Hematopoietic multipotent progenitor cell (in vitro differentiated cells): ENCODE data around the gene KRTAP22-1. TPM values are rescaled to one million over a fixed set of nuclear protein-coding genes. Genes with fewer than 3 reads are reported as not detected.

Experiments used
- DNase-seq, 3 donors: peaks; one replicate each; pipeline ENCODE4 v3.0.0-alpha.2; 2011 to 2015; ENCODE audit warnings: low read depth in 2 of 3, low spot score in 2 of 3
- total RNA-seq: library from RNA; depleted of rRNA; stranded (reverse); fragments of >200 nt; gene quantifications from one replicate; pipeline ENCODE4 v1.2.3, GENCODE V29; 2012

Gene KRTAP22-1
- not detected for total RNA-seq

GRCh38 chr21:30600787-30601186 lies at the start of gene KRTAP22-1:
KRTAP22-1 (plus strand) TSS chr21:30601087.
- DNase-seq, result no peak

GRCh38 chr21:30552782-30553181 lies 48.1 kb upstream of the KRTAP22-1 start:
- DNase-seq, result no peak

- no peak for DNase-seq
These were observed 45.8 kb upstream of the KRTAP22-1 start for GRCh38 chr21:30555095-30555494.

GRCh38 chr21:30561264-30561895 lies 39.5 kb upstream of the KRTAP22-1 start, which contains the start of gene KRTAP19-7:
KRTAP19-7 (minus strand) TSS chr21:30561314; CDS start chr21:30561289, 25 bp downstream.
- DNase-seq, result no peak

- no peak for DNase-seq
These were observed 38.9 kb upstream of the KRTAP22-1 start for GRCh38 chr21:30561957-30562356.

GRCh38 chr21:30563072-30563471 lies 37.8 kb upstream of the KRTAP22-1 start:
- DNase-seq, result no peak

- DNase-seq, result no peak
These were observed 37.3 kb upstream of the KRTAP22-1 start for GRCh38 chr21:30563630-30564029.

- no peak for DNase-seq
These were observed 33.3 kb upstream of the KRTAP22-1 start for GRCh38 chr21:30567617-30568016.

- no peak for DNase-seq
These were observed 23.1 kb upstream of the KRTAP22-1 start for GRCh38 chr21:30577766-30578165.

GRCh38 chr21:30579346-30579745 lies 21.5 kb upstream of the KRTAP22-1 start:
- DNase-seq, result no peak

- DNase-seq, result no peak
These were observed 20.8 kb upstream of the KRTAP22-1 start for GRCh38 chr21:30580132-30580531.

- no peak for DNase-seq
These were observed 18.0 kb upstream of the KRTAP22-1 start for GRCh38 chr21:30582870-30583269.

GRCh38 chr21:30590297-30590696 lies 10.6 kb upstream of the KRTAP22-1 start, which contains the start of gene KRTAP22-2:
KRTAP22-2 (minus strand) TSS chr21:30590397.
- no peak for DNase-seq

- no peak for DNase-seq
These were observed 8.7 kb upstream of the KRTAP22-1 start, which contains the start of gene KRTAP6-3 for GRCh38 chr21:30592140-30592539. KRTAP6-3 (plus strand) TSS chr21:30592440; CDS start chr21:30592446, 6 bp downstream.

- DNase-seq, result no peak
These were observed 2.1 kb upstream of the KRTAP22-1 start, which contains the start of gene KRTAP6-2 for GRCh38 chr21:30598802-30599201. KRTAP6-2 (minus strand) TSS chr21:30598902; CDS start chr21:30598874, 28 bp downstream.

GRCh38 chr21:30605968-30606367 lies 5.1 kb downstream of the KRTAP22-1 start:
- DNase-seq, result no peak

GRCh38 chr21:30612132-30612531 lies 11.2 kb downstream of the KRTAP22-1 start:
- DNase-seq, result no peak

GRCh38 chr21:30613836-30614235 lies 12.9 kb downstream of the KRTAP22-1 start, which contains the start of gene KRTAP6-1:
KRTAP6-1 (minus strand) TSS chr21:30613930; CDS start chr21:30613904, 26 bp downstream.
- DNase-seq, result no peak

- no peak for DNase-seq
These were observed 14.3 kb downstream of the KRTAP22-1 start for GRCh38 chr21:30615199-30615598.

- DNase-seq, result no peak
These were observed 15.2 kb downstream of the KRTAP22-1 start, which contains the start of gene KRTAP20-1 for GRCh38 chr21:30616125-30616524. KRTAP20-1 (plus strand) TSS chr21:30616425; CDS start chr21:30616455, 30 bp downstream.

GRCh38 chr21:30620080-30620479 lies 19.2 kb downstream of the KRTAP22-1 start:
- DNase-seq, result no peak

GRCh38 chr21:30620522-30620921 lies 19.6 kb downstream of the KRTAP22-1 start, which contains the start of gene KRTAP20-4:
KRTAP20-4 (plus strand) TSS chr21:30620627.
- no peak for DNase-seq
